HG03060 (cell line): Measurements from ENCODE around the gene GUCY1B1.
A peak's percentile ranks its signal among the peaks of the same experiment; 100 is the strongest.
"Not testable (repeated sequence)": the region's sequence is repeated elsewhere in the genome, so short reads cannot be mapped to it uniquely, and the experiment has no call there.

Experiments used
- ATAC-seq: cut with Tn5 transposase; IDR thresholded peaks from one replicate; pipeline ENCODE4 v1.9.1; 2021; ENCODE audit warnings: low read depth, moderate number of reproducible peaks; ENCODE audit not compliant: unreplicated experiment

The GUCY1B1 gene

DNA sequence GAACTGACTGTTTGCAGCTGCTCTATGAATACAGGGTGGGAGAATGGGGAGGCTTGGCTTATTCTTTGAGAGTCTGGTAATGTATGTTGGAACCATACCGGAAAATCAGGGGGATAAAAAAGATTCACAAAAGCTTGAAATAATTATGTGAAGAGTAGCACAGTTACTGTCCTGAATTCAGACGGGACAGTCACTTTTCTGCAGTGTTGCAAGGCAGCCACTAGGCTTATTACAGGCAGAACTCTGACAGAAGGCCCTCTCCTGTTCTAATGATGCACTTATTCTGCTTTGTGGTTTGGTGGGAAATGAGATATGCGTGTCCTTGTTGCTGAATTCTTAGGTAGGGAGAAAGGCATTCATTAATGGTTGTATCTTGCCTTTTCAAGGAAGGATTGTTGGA, 37.2 kb downstream of the GUCY1B1 start:
- no peak for ATAC-seq

- not testable (repeated sequence) for ATAC-seq
Measured at GRCh38 chr4:155797581-155797980, 38.8 kb downstream of the GUCY1B1 start.

GRCh38 chr4:155799116-155799793, 40.4 kb downstream of the GUCY1B1 start:
- ATAC-seq: no peak

DNA sequence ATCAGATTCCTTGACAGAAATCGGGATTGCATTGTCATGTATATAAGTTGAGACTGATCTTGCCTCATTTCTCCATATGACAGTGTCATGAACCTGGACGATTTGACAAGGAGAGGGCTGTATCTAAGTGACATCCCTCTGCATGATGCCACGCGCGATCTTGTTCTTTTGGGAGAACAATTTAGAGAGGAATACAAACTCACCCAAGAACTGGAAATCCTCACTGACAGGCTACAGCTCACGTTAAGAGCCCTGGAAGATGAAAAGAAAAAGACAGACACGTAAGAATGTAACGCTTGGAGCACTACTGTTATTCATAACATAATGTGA, 40.9 kb downstream of the GUCY1B1 start:
- no peak for ATAC-seq

- ATAC-seq: no peak
Measured at GRCh38 chr4:155800685-155801343, 42.0 kb downstream of the GUCY1B1 start.

- no peak for ATAC-seq
Measured at GRCh38 chr4:155802190-155802959, 43.6 kb downstream of the GUCY1B1 start.

GRCh38 chr4:155805016-155805415, 46.2 kb downstream of the GUCY1B1 start:
- no peak for ATAC-seq

- ATAC-seq: no peak
Measured at GRCh38 chr4:155807021-155807420, 48.2 kb downstream of the GUCY1B1 start.

GRCh38 chr4:155809835-155810234, 51.0 kb downstream of the GUCY1B1 start:
- ATAC-seq: peak; percentile 97

GRCh38 chr4:155811083-155811482, 52.3 kb downstream of the GUCY1B1 start:
- ATAC-seq: no peak

DNA sequence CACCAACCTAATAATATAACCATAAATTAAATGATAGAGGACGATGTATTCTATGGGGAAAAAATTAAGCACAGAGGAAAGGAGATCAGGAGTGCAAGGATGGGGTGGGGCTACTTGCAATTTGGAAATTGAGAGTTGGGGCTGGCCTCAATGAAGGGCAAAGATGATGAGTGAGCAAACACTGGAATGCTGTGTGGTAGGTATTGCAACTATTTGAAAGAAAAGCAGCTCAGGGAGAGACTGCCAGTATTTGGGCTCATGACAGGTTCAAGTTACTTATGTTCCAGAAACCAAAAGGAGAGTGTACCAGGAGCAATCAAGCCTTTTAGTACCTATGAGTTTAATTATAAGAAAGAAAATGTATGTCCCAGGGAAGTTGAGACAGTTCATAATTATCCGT, 59.8 kb downstream of the GUCY1B1 start:
- no peak for ATAC-seq

GRCh38 chr4:155819066-155819465, 60.2 kb downstream of the GUCY1B1 start:
- no peak for ATAC-seq

DNA sequence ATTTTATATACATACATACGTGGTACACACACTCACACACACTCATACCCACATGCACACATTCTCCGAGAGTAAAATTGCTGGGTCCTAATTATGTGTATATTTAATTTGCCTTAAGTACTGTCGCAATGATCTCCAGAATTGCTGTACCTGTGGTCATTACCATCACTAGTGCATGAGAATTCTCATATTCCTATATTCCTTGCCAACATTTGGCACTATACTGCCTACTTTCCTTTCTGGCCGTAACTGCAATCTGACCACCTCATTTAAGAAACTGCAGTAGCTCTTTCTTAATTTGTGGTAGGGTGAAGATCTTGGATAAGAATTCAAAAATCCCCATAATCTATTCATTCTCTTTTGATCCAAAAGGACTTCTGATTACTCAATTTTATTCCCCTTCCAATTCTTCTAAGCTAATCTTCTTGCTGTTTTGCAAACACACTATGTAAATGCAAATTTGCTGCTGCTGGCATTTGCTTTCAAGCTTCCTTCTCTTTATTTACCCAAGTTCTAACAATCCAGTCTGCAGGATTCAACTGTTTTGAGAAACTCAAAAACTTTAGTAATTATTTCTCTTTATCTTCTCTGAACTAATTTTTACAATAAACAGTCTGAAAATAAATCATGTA, 62.2 kb downstream of the GUCY1B1 start:
- ATAC-seq: no peak

DNA sequence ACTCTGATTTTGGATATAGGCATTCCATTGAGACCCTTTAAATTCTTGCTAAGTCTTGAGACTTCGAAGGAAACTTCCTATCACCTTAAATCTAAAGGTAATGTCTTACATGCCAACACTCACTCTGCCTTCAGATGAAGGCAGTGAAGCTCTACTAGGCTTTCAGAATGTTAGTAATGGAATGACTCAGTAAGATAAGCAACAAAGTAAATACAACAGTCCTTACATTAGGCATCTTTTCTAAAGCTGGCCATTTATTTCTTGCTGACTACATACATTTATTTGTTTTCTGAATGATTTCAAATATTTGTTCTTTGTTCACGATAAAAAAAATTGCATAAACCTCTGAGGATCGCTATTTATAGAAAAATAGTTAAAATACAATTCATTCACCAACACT, 63.8 kb downstream of the GUCY1B1 start:
- no peak for ATAC-seq

DNA sequence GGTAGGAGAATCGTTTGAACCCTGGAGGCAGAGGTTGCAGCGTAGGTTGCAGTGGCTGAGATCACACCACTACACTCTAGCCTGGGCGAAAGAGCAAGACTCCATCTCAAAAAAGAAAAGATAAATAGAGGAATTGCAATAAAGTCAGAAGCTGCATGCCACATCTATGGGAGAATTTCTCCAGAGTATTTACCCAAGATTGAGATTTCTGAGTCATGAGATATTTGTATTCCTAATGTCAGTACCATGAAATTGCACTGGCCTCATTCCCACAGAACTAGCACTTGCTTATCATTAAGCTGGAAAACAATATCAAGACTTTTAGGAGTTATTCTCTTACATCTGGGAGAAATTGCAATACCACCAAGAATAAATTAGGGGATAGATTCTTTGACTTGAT, 69.8 kb downstream of the GUCY1B1 start:
- ATAC-seq: no peak

DNA sequence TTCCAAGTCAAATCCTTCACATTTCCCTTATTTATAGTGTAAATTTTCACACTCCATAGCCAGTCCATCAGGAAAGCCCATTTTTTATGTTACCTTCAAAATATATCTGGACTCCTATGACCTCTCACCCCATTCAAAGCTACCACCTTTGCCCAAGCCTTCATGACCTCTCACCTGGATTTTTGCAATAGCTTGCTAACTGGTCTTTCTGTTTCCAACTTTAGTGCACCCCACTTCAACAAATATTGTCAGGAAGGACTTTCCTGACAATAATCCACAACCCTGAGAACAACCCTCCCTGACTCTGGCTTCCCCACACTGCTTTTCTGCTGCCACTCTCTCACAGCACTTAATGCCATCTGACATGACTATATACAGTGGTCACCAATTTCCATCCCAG, 73.8 kb downstream of the GUCY1B1 start:
- ATAC-seq: no peak

- ATAC-seq: no peak
Measured at GRCh38 chr4:155837203-155837796, 78.5 kb downstream of the GUCY1B1 start.

DNA sequence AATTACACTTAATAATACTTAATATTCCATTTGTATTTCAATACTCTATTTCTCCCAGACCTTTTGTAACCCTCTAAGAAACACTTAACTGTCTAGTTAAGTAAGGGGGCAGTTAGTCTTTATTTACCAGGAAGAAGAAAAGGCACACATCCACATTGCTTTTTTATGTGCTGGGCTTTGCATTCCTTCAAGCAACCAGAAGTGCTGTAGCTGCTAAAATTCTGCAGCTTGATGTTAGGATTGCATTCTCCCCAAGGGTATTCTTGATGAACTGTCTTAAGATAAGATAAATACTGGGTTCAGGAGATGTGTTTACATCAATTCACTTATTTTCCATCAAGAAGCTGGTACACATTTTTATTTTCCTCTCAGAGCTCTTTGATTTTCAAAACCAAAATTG, 83.3 kb downstream of the GUCY1B1 start:
- ATAC-seq: no peak

DNA sequence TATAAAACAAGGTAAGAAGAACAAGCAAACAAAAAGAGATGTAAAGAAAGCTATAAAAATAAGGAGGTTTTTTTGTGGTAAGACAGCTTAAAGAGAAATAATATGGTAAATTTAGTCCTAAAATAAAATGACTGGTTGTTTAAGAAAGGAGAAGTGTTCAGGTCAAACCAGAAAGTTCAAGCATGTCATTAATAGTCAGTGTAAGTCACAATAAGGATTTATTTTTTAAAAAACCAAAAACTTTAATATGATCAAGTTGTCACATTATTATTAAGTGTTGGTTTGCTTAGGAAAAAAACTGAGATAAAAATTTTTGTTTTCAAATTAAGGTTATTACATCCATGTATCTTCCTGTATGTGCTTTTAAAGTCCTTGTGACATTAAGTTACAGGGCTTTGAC, 88.1 kb downstream of the GUCY1B1 start:
- ATAC-seq: no peak

- no peak for ATAC-seq
Measured at GRCh38 chr4:155849042-155849441, 90.2 kb downstream of the GUCY1B1 start.

DNA sequence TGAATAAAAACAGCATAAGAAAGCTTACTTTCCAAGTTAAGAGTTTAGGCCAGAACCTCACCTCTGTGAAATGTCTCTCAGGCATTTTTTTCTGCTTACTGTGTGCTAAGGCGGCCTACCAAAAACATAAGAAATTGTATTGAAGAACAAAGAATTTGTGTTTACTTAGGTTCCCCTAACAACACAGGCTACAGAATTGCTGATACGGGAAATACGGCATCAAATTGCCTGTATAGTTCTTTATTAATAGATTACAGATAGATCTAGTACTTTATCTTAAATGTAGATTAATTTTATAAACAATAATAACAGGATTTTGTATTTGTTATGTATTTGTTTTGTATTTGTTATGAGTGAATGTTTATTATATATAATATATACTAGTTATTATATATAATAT, 94.4 kb downstream of the GUCY1B1 start:
- ATAC-seq: no peak
